OCI-M2 (cell line): ENCODE measurements around the gene NFILZ.
"Not testable (repeated sequence)": the region's sequence is repeated elsewhere in the genome, so short reads cannot be mapped to it uniquely, and the experiment has no call there.

Experiments used
- DNase-seq: peaks from one replicate; lab custom pipeline; 2025; ENCODE audit not compliant: unreplicated experiment; lab: John Stamatoyannopoulos, UW

NFILZ gene

GRCh38 chr19:8611391-8611876 lies 19.0 kb upstream of the NFILZ start:
- no peak for DNase-seq

GRCh38 chr19:8611877-8612806 lies 18.3 kb upstream of the NFILZ start:
- DNase-seq = no peak

DNA sequence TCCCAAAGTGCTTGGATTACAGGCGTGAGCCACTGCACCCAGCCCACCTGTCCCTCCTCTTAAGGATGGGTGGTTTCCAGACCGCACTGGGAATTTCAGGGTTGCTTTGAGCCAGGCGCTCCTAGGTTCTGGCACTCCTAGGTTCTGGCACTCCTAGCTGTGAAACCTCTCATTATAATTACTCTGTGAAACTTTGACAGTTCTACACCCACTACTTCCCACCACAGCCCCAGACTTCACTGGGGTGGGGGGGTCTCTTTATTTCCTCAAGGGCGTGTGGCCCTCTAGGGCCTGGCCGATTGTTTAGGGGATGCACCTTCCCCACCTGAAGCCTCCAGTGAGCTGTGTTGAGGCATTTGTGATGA lies 17.6 kb upstream of the NFILZ start:
- no peak for DNase-seq

DNA sequence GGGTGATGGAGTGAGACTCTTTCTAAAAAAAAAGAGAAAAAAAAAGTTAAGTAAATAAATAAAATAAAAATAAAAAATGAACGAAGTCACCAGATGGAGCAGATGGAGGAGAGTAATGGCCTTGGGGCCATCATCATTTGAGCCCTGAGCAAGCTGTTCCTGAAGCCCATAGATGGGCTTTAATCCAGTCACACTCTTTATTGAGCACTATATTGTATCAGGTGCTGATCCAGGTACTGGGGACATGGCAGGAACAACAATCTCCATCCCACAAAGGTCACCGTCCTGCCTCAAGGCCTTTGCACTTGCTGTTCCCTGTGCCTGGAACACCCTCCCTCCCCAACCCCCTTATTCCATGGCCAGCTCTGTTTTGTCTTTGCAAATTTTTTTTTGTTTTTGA lies 16.0 kb upstream of the NFILZ start:
- no peak for DNase-seq

DNA sequence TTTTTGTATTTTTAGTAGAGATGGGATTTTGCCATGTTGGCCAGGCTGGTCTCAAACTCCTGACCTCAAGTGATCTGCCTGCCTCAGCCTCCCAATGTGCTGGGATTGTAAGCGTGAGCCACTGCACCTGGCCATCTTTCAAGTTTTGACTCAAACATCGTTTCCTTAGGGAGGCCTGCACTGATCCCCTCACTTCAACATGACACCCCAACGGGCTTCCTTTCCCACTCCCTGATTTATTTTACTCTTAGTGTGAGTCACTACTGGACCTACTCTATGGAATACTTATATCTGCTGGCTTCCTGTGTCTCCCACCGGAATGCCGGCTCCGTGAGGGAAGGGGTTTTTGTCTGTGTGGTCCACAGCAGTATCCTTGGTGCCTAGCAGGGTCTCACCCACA lies 15.4 kb upstream of the NFILZ start:
- no peak for DNase-seq

DNA sequence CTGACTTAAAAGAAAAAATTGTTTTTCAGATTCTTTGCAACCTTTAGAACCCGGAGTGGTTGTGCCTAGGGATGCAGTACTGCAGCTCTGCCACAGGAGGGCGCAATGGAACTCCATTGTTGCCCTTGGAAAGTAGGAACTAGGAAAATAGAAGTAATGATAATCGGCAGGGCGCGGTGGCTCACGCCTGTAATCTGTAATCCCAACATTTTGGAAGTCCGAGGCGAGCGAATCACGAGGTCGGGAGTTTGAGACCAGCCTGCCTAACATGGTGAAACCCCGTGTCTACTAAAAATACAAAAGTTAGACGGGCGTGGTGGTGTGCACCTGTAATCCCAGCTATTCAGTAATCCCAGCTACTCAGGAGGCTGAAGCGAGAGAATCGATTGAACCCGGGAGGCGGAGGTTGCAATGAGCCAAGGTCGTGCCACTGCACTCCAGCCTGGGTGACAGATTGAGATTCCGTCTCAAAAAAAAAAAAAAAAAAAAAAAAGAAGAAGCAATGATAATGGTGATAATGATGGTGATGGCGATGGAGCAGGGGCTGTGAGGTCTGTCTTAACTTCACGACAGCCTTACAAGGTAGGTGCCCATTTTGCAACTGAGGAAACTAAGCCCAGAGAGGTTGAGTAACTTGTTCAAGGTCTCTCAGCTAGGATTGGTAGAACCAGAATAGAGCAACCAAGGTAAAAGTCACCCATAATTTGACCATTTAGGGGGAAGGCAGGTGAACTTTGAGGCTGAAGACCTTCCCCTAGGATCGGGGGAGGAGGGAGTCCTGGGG lies 14.4 kb upstream of the NFILZ start:
- DNase-seq = peak; percentile 39

DNA sequence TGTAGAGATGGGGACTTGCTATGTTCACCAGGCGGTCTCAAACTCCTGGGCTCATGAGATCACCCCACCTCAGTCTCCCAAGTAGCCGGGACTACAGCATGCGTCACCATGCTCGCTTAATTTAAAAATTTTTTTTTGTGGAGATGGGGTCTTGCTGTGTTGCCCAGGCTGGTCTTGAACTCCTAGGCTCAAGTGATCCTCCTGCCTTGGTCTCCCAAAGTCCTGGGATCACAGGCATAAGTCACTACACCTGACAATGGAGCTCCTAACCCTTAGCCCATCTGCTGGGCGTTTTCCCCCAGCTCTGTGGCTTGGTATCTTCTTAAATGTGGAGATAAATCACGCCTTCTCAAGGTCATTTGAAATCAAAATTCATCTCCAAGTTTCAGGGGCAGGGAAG lies 13.6 kb upstream of the NFILZ start:
- DNase-seq = no peak

- DNase-seq = not testable (repeated sequence)
These were observed 13.1 kb upstream of the NFILZ start for GRCh38 chr19:8617325-8617724.

GRCh38 chr19:8617984-8618383 lies 12.4 kb upstream of the NFILZ start:
- no peak for DNase-seq

DNA sequence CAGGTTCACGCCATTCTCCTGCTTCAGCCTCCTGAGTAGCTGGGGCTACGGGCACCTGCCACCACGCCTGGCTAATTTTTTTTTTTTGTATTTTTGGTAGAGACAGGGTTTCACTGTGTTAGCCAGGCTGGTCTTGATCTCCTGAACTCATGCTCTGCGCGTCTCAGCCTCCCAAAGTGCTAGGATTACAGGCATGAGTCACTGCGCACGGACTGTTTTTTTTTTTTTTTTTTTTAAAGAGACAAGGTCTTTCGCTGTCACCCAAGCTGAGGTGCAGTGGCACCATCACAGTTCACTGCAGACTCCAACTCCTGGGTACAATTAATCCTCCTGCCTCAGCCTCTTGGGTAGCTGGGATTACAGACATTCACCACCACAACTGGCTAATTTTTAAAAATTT lies 11.7 kb upstream of the NFILZ start:
- no peak for DNase-seq

GRCh38 chr19:8622886-8623285 lies 7.5 kb upstream of the NFILZ start:
- not testable (repeated sequence) for DNase-seq

- DNase-seq = no peak
These were observed 3.6 kb upstream of the NFILZ start for GRCh38 chr19:8626842-8627241.

GRCh38 chr19:8629184-8629583 lies 1.2 kb upstream of the NFILZ start:
- DNase-seq = no peak

DNA sequence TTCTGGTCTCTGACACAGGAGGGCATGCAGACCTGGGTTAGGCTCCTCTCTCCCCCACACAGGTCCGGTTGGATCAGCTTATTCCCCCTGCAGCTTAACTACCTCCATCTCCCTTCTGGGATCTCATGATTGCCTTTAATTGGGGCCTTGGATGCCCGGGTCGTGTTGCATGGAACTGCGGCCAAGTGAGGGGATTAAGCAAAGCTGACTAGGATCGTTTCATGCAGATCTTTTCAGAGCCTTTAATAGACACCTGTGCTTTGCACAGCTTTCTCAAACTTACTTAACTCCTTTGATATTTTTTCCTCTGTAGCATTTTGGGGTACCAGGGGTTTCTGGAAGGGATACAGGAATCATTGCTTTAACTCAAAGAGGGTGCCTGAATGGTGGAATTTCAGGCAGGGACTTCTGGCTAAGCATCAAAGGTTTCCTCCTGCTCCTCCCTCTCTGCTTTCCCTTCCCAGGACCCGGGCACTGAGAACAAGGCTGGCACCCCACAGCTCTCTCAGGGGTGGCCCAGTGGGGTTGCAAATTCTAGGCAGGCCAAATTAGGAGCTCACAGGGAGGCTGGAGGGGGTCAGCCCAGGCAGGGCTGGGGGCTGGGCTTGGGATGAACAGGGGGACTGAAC lies 477 bp downstream of the NFILZ start:
- no peak for DNase-seq

- no peak for DNase-seq
These were observed 989 bp downstream of the NFILZ start for GRCh38 chr19:8631425-8631819.

DNA sequence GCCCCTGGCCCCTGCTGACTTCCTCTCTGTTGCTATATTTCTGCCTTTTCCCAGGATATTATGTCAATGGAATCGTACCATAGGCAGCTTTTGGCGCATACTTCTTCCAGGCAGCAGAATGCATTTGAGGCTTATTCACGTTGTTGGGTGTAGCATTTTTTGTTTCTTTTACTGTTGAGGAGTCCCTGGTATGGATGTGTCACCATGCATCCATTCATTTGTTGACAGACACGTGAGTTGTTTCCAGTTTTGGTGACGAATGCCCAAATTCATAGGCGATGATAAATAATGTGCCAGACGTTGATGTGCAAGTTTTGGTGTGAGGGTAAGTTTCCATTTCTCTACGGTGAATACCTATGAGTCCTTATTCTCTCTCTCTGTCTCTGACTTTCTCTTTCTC lies 5.0 kb downstream of the NFILZ start:
- DNase-seq = no peak

- not testable (repeated sequence) for DNase-seq
These were observed 6.6 kb downstream of the NFILZ start for GRCh38 chr19:8637070-8637469.

- DNase-seq = no peak
These were observed 7.7 kb downstream of the NFILZ start for GRCh38 chr19:8638078-8638619.

GRCh38 chr19:8639821-8640401 lies 9.5 kb downstream of the NFILZ start:
- DNase-seq = no peak

- no peak for DNase-seq
These were observed 10.1 kb downstream of the NFILZ start for GRCh38 chr19:8640402-8641004.
